ENCODE results near the gene EPN2. TPM values are rescaled to one million over a fixed set of nuclear protein-coding genes. Genes with fewer than 3 reads are reported as not detected.
A peak's percentile ranks its signal among the peaks of the same experiment; 100 is the strongest.

Gene EPN2
- polyA plus RNA-seq, 3 donors, result 0.93 TPM; not detected in 2

- H3K36me3 ChIP-seq (replicated peaks in 1 of 2; ENCODE audit: control insufficient read depth in 1 of 2, insufficient read depth in 2 of 2, low read length in 2 of 2), result no peaks in the 10 kb centered on the region
- Mint-ChIP-seq H3K9me3 (no peaks in the 10 kb centered on the region), H3K27me3 (ENCODE audit: low read depth in 3 of 3) (peaks cover 36 to 54% (median 54%) of the 10 kb centered on the region in 3 donors), H3K36me3 (peaks cover 3 to 17% of the 10 kb centered on the region in 2 donors), H3K4me3 (no peak overlapping the region), H3K4me1 (peaks cover 8% of the 10 kb centered on the region), H3K27ac (no peak overlapping the region)
- no peaks in the 10 kb centered on the region for H3K79me2 ChIP-seq (ENCODE audit: insufficient read depth, low read length)
- H2AFZ ChIP-seq (ENCODE audit: insufficient read depth, low read depth, low read length, poor library complexity, severe bottlenecking), result no peak overlapping the region
- no peak overlapping the region for H3K4me3 ChIP-seq (replicated peaks in 1 of 3; ENCODE audit: low read depth in 2 of 3, low read length in 3 of 3)
- no peak for DNase-seq
- H3K27me3 ChIP-seq (ENCODE audit: control insufficient read depth in 2 of 2, insufficient read depth in 2 of 2, low read length in 2 of 2), result peaks cover 2 to 20% of the 10 kb centered on the region in 2 donors
- intact Hi-C loops (cut with micrococcal nuclease), result loop anchor here in 1 of 2 donors (5.0 kb wide), 1 partner anchor 38 kb away; no protein-coding TSS in a partner anchor
- no peak overlapping the region for H3K9ac ChIP-seq (ENCODE audit: insufficient read depth, low read length, poor library complexity, severe bottlenecking)
- no peak overlapping the region for H3K27ac ChIP-seq (ENCODE audit: low read depth in 1 of 2, low read length in 2 of 2)
- WGBS (ENCODE audit: insufficient coverage), result no CpG with 5 or more reads among the region's 3 CpGs
- no peaks in the 10 kb centered on the region for H3K4me1 ChIP-seq (ENCODE audit: control insufficient read depth in 1 of 2, insufficient read depth in 2 of 2, low read length in 2 of 2)
- no peaks in the 10 kb centered on the region for H3K9me3 ChIP-seq (replicated peaks in 1 of 2; ENCODE audit: control insufficient read depth in 1 of 2, insufficient read depth in 1 of 2, low read length in 2 of 2)
- no peak overlapping the region for H3K4me2 ChIP-seq (replicated peaks; ENCODE audit: extremely low read depth, low read length, poor library complexity, severe bottlenecking)
- no peak for TF ChIP-seq CTCF (IDR thresholded peaks at IDR 0.05)
- H4K20me1 ChIP-seq (ENCODE audit: insufficient read depth, low read length), result no peaks in the 10 kb centered on the region
These were observed 47.1 kb downstream of the EPN2 start for GRCh38 chr17:19284005-19284959.

GRCh38 chr17:19285213-19285900 lies 48.2 kb downstream of the EPN2 start:
- peaks cover 2 to 26% of the 10 kb centered on the region in 2 donors for H3K27me3 ChIP-seq (ENCODE audit: control insufficient read depth in 2 of 2, insufficient read depth in 2 of 2, low read length in 2 of 2)
- Mint-ChIP-seq H3K9me3 (no peaks in the 10 kb centered on the region), H3K27me3 (ENCODE audit: low read depth in 3 of 3) (peaks cover 43 to 64% (median 60%) of the 10 kb centered on the region in 3 donors), H3K4me1 (peaks cover 11% of the 10 kb centered on the region), H3K4me3 (peak overlapping the region in 1 of 2 donors; percentile 35), H3K27ac (peak overlapping the region in 1 of 7 donors; percentile 82), H3K36me3 (peaks cover 3 to 17% of the 10 kb centered on the region in 2 donors)
- no peaks in the 10 kb centered on the region for H4K20me1 ChIP-seq (ENCODE audit: insufficient read depth, low read length)
- H3K36me3 ChIP-seq (replicated peaks in 1 of 2; ENCODE audit: control insufficient read depth in 1 of 2, insufficient read depth in 2 of 2, low read length in 2 of 2), result no peaks in the 10 kb centered on the region
- H3K4me2 ChIP-seq (replicated peaks; ENCODE audit: extremely low read depth, low read length, poor library complexity, severe bottlenecking), result no peak overlapping the region
- no peaks in the 10 kb centered on the region for H3K9me3 ChIP-seq (replicated peaks in 1 of 2; ENCODE audit: control insufficient read depth in 1 of 2, insufficient read depth in 1 of 2, low read length in 2 of 2)
- intact Hi-C loops (cut with micrococcal nuclease), result no loop called here
- no peak overlapping the region for H2AFZ ChIP-seq (ENCODE audit: insufficient read depth, low read depth, low read length, poor library complexity, severe bottlenecking)
- H3K4me1 ChIP-seq (ENCODE audit: control insufficient read depth in 1 of 2, insufficient read depth in 2 of 2, low read length in 2 of 2), result peaks cover 6 to 7% of the 10 kb centered on the region in 2 donors
- H3K4me3 ChIP-seq (replicated peaks in 1 of 3; ENCODE audit: low read depth in 2 of 3, low read length in 3 of 3), result no peak overlapping the region
- 91% methylated on average over 13 of the region's 21 CpGs for WGBS (ENCODE audit: insufficient coverage)
- no peak overlapping the region for H3K27ac ChIP-seq (ENCODE audit: low read depth in 1 of 2, low read length in 2 of 2)
- H3K9ac ChIP-seq (ENCODE audit: insufficient read depth, low read length, poor library complexity, severe bottlenecking), result no peak overlapping the region
- H3K79me2 ChIP-seq (ENCODE audit: insufficient read depth, low read length), result no peaks in the 10 kb centered on the region
- TF ChIP-seq CTCF (IDR thresholded peaks at IDR 0.05), result no peak
- no peak for DNase-seq

Measured in CD14-positive monocyte (primary cell).